Endodermal cell (in vitro differentiated cells): ENCODE data around the gene SLC16A12. TPM values are rescaled to one million over a fixed set of nuclear protein-coding genes. Genes with fewer than 3 reads are reported as not detected.

Experiments
- DNase-seq: peaks from one replicate; pipeline ENCODE4 v3.0.0-alpha.2; 2017
- H3K27ac ChIP-seq: 2 replicates; pipeline ENCODE4 v1.5.1; 2013; ENCODE audit warnings: mild to moderate bottlenecking, low read depth, low read length, moderate library complexity
- H3K27me3 ChIP-seq: 2 replicates; pipeline ENCODE4 v1.6.1; 2013; ENCODE audit warnings: mild to moderate bottlenecking, low read length, moderate library complexity; ENCODE audit not compliant: insufficient read depth, control insufficient read depth, poor library complexity, severe bottlenecking
- H3K36me3 ChIP-seq: 2 replicates; pipeline ENCODE4 v1.7.0; 2013; ENCODE audit warnings: mild to moderate bottlenecking, low read length, moderate library complexity; ENCODE audit not compliant: control insufficient read depth, insufficient read depth
- H3K4me1 ChIP-seq: one replicate; pipeline ENCODE4 v1.7.0; 2013; ENCODE audit warnings: low read length; ENCODE audit not compliant: control insufficient read depth, insufficient read depth
- H3K4me3 ChIP-seq: 2 replicates; pipeline ENCODE4 v1.5.1; 2013; ENCODE audit warnings: mild to moderate bottlenecking, low read length, moderate library complexity
- H3K9ac ChIP-seq: 2 replicates; pipeline ENCODE4 v1.6.1; 2013; ENCODE audit warnings: mild to moderate bottlenecking, low read length, moderate library complexity; ENCODE audit not compliant: poor library complexity, severe bottlenecking; ENCODE audit errors: extremely low read depth
- H3K9me3 ChIP-seq: 2 replicates; pipeline ENCODE4 v1.6.1; 2013; ENCODE audit warnings: mild to moderate bottlenecking, low read length, moderate library complexity; ENCODE audit not compliant: control insufficient read depth
- H3K27ac Mint-ChIP-seq: 2 replicates; pipeline ENCODE4 v1.8.0; 2020; ENCODE audit warnings: mixed read lengths
- H3K27me3 Mint-ChIP-seq: 2 replicates; pipeline ENCODE4 v1.8.0; 2021; ENCODE audit warnings: mild to moderate bottlenecking, mixed read lengths; ENCODE audit not compliant: insufficient read depth
- H3K36me3 Mint-ChIP-seq: 2 replicates; pipeline ENCODE4 v1.8.0; 2020; ENCODE audit warnings: low read depth, mixed read lengths
- H3K4me1 Mint-ChIP-seq: 2 replicates; pipeline ENCODE4 v1.8.0; 2020; ENCODE audit warnings: mixed read lengths
- H3K4me3 Mint-ChIP-seq: 2 replicates; pipeline ENCODE4 v1.8.0; 2020; ENCODE audit warnings: mild to moderate bottlenecking, moderate library complexity, mixed read lengths
- H3K9me3 Mint-ChIP-seq: 2 replicates; pipeline ENCODE4 v1.8.0; 2020; ENCODE audit warnings: mild to moderate bottlenecking, mixed read lengths
- WGBS, 2 experiments: methylation state at CpG; one replicate each; pipeline versions ENCODE4 v1.1.5 to v1.1.7; 2013; ENCODE audit warnings: missing lambda C conversion rate in 2 of 2, mixed read lengths in 1 of 2; ENCODE audit not compliant: insufficient coverage in 1 of 2, insufficient read length in 1 of 2; 5-methylcytosine and 5-hydroxymethylcytosine counted together
- total RNA-seq, 2 donors: library from RNA; stranded (reverse); fragmentation: NEBNext Ultra II Directional in 1 of 2; extraction: Animal tissue kit (Norgen Biotek cat#: 25700) in 1 of 2; gene quantifications; 2 replicates in 1 of 2; 3 replicates in 1 of 2; pipeline ENCODE4 v1.2.1, GENCODE V29; 2021
- TF ChIP-seq, protein P1 (sequence below): fragments of 200-600 bp; sonication (generic); conservative IDR thresholded peaks from 2 replicates; pipeline ENCODE4 v1.5.0; 2021; ENCODE audit warnings: antibody characterized with exemption, mild to moderate bottlenecking

Gene SLC16A12
- total RNA-seq, 2 donors from 2014 or later, result 0.33 to 2.3 TPM

DNA sequence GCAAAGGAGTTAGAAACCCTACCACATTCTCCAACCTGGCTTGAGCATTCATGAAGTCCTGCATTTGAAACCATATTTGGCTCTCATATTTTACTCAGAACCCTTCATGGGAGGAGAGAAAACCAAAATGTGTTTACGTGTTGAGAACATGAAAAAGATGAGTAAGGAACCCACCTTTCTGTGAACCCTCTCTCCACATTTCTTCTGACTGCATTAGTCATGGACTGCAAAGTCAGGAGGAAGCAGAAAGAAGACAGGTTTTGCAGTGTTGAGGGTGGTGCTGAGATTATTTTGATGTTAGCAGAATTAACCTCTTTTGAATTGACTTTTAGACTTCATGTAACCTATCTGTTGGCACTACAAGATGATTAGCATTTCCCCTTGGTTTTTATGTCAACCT is 152.6 kb downstream of the SLC16A12 start:
- H3K36me3 ChIP-seq, result no peaks in the 10 kb centered on the region
- no peaks in the 10 kb centered on the region for H3K27me3 Mint-ChIP-seq
- H3K27ac ChIP-seq, result no peak overlapping the region
- TF ChIP-seq, protein P1, sequence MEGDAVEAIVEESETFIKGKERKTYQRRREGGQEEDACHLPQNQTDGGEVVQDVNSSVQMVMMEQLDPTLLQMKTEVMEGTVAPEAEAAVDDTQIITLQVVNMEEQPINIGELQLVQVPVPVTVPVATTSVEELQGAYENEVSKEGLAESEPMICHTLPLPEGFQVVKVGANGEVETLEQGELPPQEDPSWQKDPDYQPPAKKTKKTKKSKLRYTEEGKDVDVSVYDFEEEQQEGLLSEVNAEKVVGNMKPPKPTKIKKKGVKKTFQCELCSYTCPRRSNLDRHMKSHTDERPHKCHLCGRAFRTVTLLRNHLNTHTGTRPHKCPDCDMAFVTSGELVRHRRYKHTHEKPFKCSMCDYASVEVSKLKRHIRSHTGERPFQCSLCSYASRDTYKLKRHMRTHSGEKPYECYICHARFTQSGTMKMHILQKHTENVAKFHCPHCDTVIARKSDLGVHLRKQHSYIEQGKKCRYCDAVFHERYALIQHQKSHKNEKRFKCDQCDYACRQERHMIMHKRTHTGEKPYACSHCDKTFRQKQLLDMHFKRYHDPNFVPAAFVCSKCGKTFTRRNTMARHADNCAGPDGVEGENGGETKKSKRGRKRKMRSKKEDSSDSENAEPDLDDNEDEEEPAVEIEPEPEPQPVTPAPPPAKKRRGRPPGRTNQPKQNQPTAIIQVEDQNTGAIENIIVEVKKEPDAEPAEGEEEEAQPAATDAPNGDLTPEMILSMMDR, result no peak
- H3K4me1 ChIP-seq, result no peaks in the 10 kb centered on the region
- no peak for DNase-seq
- no peak overlapping the region for H3K4me3 Mint-ChIP-seq
- no peaks in the 10 kb centered on the region for H3K9me3 ChIP-seq
- no peak overlapping the region for H3K4me3 ChIP-seq
- no peak overlapping the region for H3K9ac ChIP-seq
- H3K9me3 Mint-ChIP-seq, result no peaks in the 10 kb centered on the region
- no peak overlapping the region for H3K27ac Mint-ChIP-seq
- H3K36me3 Mint-ChIP-seq, result no peaks in the 10 kb centered on the region
- H3K4me1 Mint-ChIP-seq, result peaks cover 34% of the 10 kb centered on the region
- 100% methylated on average over 1 of the region's 1 CpG; no CpG with 5 or more reads in 1 of the 2 experiments for WGBS, 2 experiments
- no peaks in the 10 kb centered on the region for H3K27me3 ChIP-seq

Other genes starting within 250 kb of the SLC16A12 start
- under 1 TPM in 1 of 2 donors, not detected in 1; 0.37 TPM for gene IFIT2, start 233.5 kb downstream of the SLC16A12 start, total RNA-seq
- under 1 TPM in 1 of 2 donors, not detected in 1; 0.42 TPM for gene IFIT3, start 207.6 kb downstream of the SLC16A12 start, total RNA-seq
- not detected for gene IFIT1B, start 157.5 kb downstream of the SLC16A12 start, total RNA-seq
- under 1 TPM in 1 of 2 donors, not detected in 1; 0.59 TPM for gene IFIT1, start 143.0 kb downstream of the SLC16A12 start, total RNA-seq
- 1 to 10 TPM; 1.5 to 2.5 TPM for gene IFIT5, start 121.0 kb downstream of the SLC16A12 start, total RNA-seq
- gene PANK1, start 109.6 kb upstream of the SLC16A12 start, total RNA-seq, result 10 to 100 TPM; 23.4 to 28.8 TPM
- gene KIF20B, start 166.0 kb upstream of the SLC16A12 start, total RNA-seq, result 10 to 100 TPM; 43.4 to 43.7 TPM